SK-N-MC (cell line): ENCODE measurements around the gene NUAK1.

Experiments used
- EZH2 ChIP-seq: fragments of 200-600 bp; sonication (generic); IDR thresholded peaks from one replicate; pipeline ENCODE4 v1.6.1; 2017; ENCODE audit warnings: antibody characterized with exemption
- FOXP2 ChIP-seq: optimal IDR thresholded peaks from 2 replicates; pipeline ENCODE3; 2011; ENCODE audit warnings: mild to moderate bottlenecking, moderate library complexity; ENCODE audit not compliant: insufficient read depth; ENCODE audit errors: extremely low read length, control extremely low read depth
- POLR2AphosphoS5 ChIP-seq: IDR thresholded peaks from 2 replicates; pipeline ENCODE4 v1.6.1; 2012; ENCODE audit warnings: mild to moderate bottlenecking, low read depth, low read length, borderline replicate concordance

GRCh38 chr12:106040521-106040920, 98.2 kb downstream of the NUAK1 start:
- TF ChIP-seq EZH2 (no peak), POLR2AphosphoS5 (no peak), FOXP2 (no peak)
